Measurements from ENCODE around the gene SULT1E1.
"Not testable (repeated sequence)": the region's sequence is repeated elsewhere in the genome, so short reads cannot be mapped to it uniquely, and the experiment has no call there.

SULT1E1 gene

GRCh38 chr4:69843301-69843700 is 16.6 kb downstream of the SULT1E1 start:
- no peak for DNase-seq (ENCODE audit: low spot score)

- no peak for DNase-seq (ENCODE audit: low spot score)
Measured at GRCh38 chr4:69838977-69839376, 21.0 kb downstream of the SULT1E1 start.

GRCh38 chr4:69836287-69836686 is 23.7 kb downstream of the SULT1E1 start:
- DNase-seq (ENCODE audit: low spot score): no peak

- no peak for DNase-seq (ENCODE audit: low spot score)
Measured at GRCh38 chr4:69835766-69836165, 24.2 kb downstream of the SULT1E1 start.

GRCh38 chr4:69833251-69833650 is 26.7 kb downstream of the SULT1E1 start:
- no peak for DNase-seq (ENCODE audit: low spot score)

GRCh38 chr4:69832326-69833030 is 27.5 kb downstream of the SULT1E1 start:
- DNase-seq (ENCODE audit: low spot score): no peak

GRCh38 chr4:69831646-69832325 is 28.2 kb downstream of the SULT1E1 start:
- DNase-seq (ENCODE audit: low spot score): no peak

- no peak for DNase-seq (ENCODE audit: low spot score)
Measured at GRCh38 chr4:69831270-69831627, 28.7 kb downstream of the SULT1E1 start.

GRCh38 chr4:69830560-69831269 is 29.2 kb downstream of the SULT1E1 start:
- DNase-seq (ENCODE audit: low spot score): no peak

- no peak for DNase-seq (ENCODE audit: low spot score)
Measured at GRCh38 chr4:69830192-69830559, 29.8 kb downstream of the SULT1E1 start.

GRCh38 chr4:69829678-69830077 is 30.3 kb downstream of the SULT1E1 start:
- DNase-seq (ENCODE audit: low spot score): no peak

- no peak for DNase-seq (ENCODE audit: low spot score)
Measured at GRCh38 chr4:69828828-69829227, 31.1 kb downstream of the SULT1E1 start.

GRCh38 chr4:69825056-69825455 is 34.9 kb downstream of the SULT1E1 start:
- not testable (repeated sequence) for DNase-seq (ENCODE audit: low spot score)

GRCh38 chr4:69823481-69824186 is 36.3 kb downstream of the SULT1E1 start:
- DNase-seq (ENCODE audit: low spot score): peak; percentile 46

- no peak for DNase-seq (ENCODE audit: low spot score)
Measured at GRCh38 chr4:69823048-69823447, 36.9 kb downstream of the SULT1E1 start.

GRCh38 chr4:69822198-69822597 is 37.7 kb downstream of the SULT1E1 start:
- DNase-seq (ENCODE audit: low spot score): no peak

- no peak for DNase-seq (ENCODE audit: low spot score)
Measured at GRCh38 chr4:69818060-69818639, 41.8 kb downstream of the SULT1E1 start.

GRCh38 chr4:69816236-69816635 is 43.7 kb downstream of the SULT1E1 start:
- no peak for DNase-seq (ENCODE audit: low spot score)

GRCh38 chr4:69813628-69814027 is 46.3 kb downstream of the SULT1E1 start:
- DNase-seq (ENCODE audit: low spot score): no peak

- no peak for DNase-seq (ENCODE audit: low spot score)
Measured at GRCh38 chr4:69811166-69811565, 48.8 kb downstream of the SULT1E1 start.

GRCh38 chr4:69800599-69800998 is 59.3 kb downstream of the SULT1E1 start:
- DNase-seq (ENCODE audit: low spot score): no peak

GRCh38 chr4:69799337-69799736 is 60.6 kb downstream of the SULT1E1 start:
- DNase-seq (ENCODE audit: low spot score): no peak
